ENCODE data around the gene KIF5B. TPM values are rescaled to one million over a fixed set of nuclear protein-coding genes. Genes with fewer than 3 reads are reported as not detected.

The KIF5B gene
- total RNA-seq, 1 experiment from 2014 or later: 148 TPM

DNA sequence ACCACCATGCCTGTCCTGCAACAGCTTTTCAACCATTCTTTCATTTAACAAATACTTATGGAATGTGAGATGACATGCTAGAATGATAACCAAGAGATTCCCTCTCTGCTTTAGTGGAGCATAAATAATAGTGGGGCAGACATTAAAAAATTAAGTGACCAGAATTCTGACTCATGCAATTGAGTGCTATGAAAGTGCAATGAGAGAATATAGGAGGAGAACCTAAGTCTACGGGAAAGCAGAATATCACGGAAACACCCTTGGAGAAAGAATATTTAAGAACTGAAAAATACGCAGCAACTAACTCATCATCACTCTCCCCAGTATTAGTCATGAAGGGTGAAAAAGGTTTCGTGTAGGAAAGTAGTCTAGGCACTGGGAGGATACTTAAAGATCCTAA, 7.1 kb downstream of the KIF5B start:
- no peak overlapping the region for H3K27ac ChIP-seq (ENCODE audit: low read depth, low read length, poor library complexity, severe bottlenecking)
- CTCF ChIA-PET: no interaction called here
- TF ChIP-seq, protein P1, sequence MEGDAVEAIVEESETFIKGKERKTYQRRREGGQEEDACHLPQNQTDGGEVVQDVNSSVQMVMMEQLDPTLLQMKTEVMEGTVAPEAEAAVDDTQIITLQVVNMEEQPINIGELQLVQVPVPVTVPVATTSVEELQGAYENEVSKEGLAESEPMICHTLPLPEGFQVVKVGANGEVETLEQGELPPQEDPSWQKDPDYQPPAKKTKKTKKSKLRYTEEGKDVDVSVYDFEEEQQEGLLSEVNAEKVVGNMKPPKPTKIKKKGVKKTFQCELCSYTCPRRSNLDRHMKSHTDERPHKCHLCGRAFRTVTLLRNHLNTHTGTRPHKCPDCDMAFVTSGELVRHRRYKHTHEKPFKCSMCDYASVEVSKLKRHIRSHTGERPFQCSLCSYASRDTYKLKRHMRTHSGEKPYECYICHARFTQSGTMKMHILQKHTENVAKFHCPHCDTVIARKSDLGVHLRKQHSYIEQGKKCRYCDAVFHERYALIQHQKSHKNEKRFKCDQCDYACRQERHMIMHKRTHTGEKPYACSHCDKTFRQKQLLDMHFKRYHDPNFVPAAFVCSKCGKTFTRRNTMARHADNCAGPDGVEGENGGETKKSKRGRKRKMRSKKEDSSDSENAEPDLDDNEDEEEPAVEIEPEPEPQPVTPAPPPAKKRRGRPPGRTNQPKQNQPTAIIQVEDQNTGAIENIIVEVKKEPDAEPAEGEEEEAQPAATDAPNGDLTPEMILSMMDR (conservative IDR thresholded peaks at IDR 0.05; ENCODE audit: low read depth, low read length): no peak
- no peak for TF ChIP-seq EZH2 (IDR thresholded peaks at IDR 0.05; ENCODE audit: borderline replicate concordance, low read depth, low read length, poor library complexity, severe bottlenecking)
- H3K9me3 ChIP-seq (ENCODE audit: low read depth, low read length, poor library complexity, severe bottlenecking): no peaks in the 10 kb centered on the region
- POLR2A ChIA-PET (ENCODE audit: low non-redundant PET): interaction anchor here (0.7 kb wide), 1 partner anchor 168 kb away, joined by 3 read pairs; no protein-coding TSS in a partner anchor
- DNase-seq (ENCODE audit: low spot score): no peak
- no TSS peak for BruUV-seq (replicated peaks)
- H3K4me1 ChIP-seq (ENCODE audit: insufficient read depth, low read length, poor library complexity, severe bottlenecking): peaks cover 34% of the 10 kb centered on the region
- intact Hi-C loops (cut with micrococcal nuclease; ENCODE audit: unreplicated experiment): no loop called here
- peaks cover 41% of the 10 kb centered on the region for H3K36me3 ChIP-seq (ENCODE audit: insufficient read depth, low read length, poor library complexity, severe bottlenecking)
- H3K27me3 ChIP-seq (replicated peaks; ENCODE audit: insufficient read depth, low read depth, low read length, poor library complexity): no peaks in the 10 kb centered on the region
- no peak overlapping the region for H3K4me3 ChIP-seq (ENCODE audit: low read depth, low read length, poor library complexity, severe bottlenecking)

DNA sequence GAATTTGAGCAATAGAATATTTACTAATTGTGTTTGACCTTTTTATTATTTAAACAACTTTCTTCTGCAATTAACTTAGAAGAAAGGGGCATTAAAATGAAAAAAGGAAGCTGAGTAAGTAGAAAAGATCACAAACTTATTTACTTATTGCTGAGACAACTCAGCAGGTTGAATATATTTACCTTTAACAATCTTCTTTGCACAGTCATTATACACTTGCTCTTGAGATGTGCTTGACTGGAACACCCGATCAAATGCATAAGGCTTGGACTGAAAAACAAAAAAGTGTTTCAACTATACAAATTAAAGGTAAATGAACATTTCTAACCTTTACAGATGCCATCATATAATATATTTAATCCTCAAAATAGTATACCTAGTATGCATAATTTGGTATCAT, 7.9 kb downstream of the KIF5B start:
- no peaks in the 10 kb centered on the region for H3K27me3 ChIP-seq (replicated peaks; ENCODE audit: insufficient read depth, low read depth, low read length, poor library complexity)
- no peak for DNase-seq (ENCODE audit: low spot score)
- ChIA-PET POLR2A (ENCODE audit: low non-redundant PET) (no interaction called here), CTCF (no interaction called here)
- peaks cover 49% of the 10 kb centered on the region for H3K36me3 ChIP-seq (ENCODE audit: insufficient read depth, low read length, poor library complexity, severe bottlenecking)
- no peak overlapping the region for H3K27ac ChIP-seq (ENCODE audit: low read depth, low read length, poor library complexity, severe bottlenecking)
- TF ChIP-seq, protein P1 (conservative IDR thresholded peaks at IDR 0.05; ENCODE audit: low read depth, low read length): no peak
- no peak for TF ChIP-seq EZH2 (IDR thresholded peaks at IDR 0.05; ENCODE audit: borderline replicate concordance, low read depth, low read length, poor library complexity, severe bottlenecking)
- peaks cover 27% of the 10 kb centered on the region for H3K4me1 ChIP-seq (ENCODE audit: insufficient read depth, low read length, poor library complexity, severe bottlenecking)
- no peak overlapping the region for H3K4me3 ChIP-seq (ENCODE audit: low read depth, low read length, poor library complexity, severe bottlenecking)
- intact Hi-C loops (cut with micrococcal nuclease; ENCODE audit: unreplicated experiment): no loop called here
- no TSS peak for BruUV-seq (replicated peaks)
- no peaks in the 10 kb centered on the region for H3K9me3 ChIP-seq (ENCODE audit: low read depth, low read length, poor library complexity, severe bottlenecking)

GRCh38 chr10:32047881-32048280, 8.3 kb downstream of the KIF5B start:
- H3K9me3 ChIP-seq (ENCODE audit: low read depth, low read length, poor library complexity, severe bottlenecking): no peaks in the 10 kb centered on the region
- intact Hi-C loops (cut with micrococcal nuclease; ENCODE audit: unreplicated experiment): no loop called here
- CTCF ChIA-PET: no interaction called here
- no peak for TF ChIP-seq EZH2 (IDR thresholded peaks at IDR 0.05; ENCODE audit: borderline replicate concordance, low read depth, low read length, poor library complexity, severe bottlenecking)
- TF ChIP-seq, protein P1 (conservative IDR thresholded peaks at IDR 0.05; ENCODE audit: low read depth, low read length): no peak
- no peaks in the 10 kb centered on the region for H3K27me3 ChIP-seq (replicated peaks; ENCODE audit: insufficient read depth, low read depth, low read length, poor library complexity)
- POLR2A ChIA-PET (ENCODE audit: low non-redundant PET): no interaction called here
- no peak for DNase-seq (ENCODE audit: low spot score)
- H3K4me3 ChIP-seq (ENCODE audit: low read depth, low read length, poor library complexity, severe bottlenecking): no peak overlapping the region
- peaks cover 23% of the 10 kb centered on the region for H3K4me1 ChIP-seq (ENCODE audit: insufficient read depth, low read length, poor library complexity, severe bottlenecking)
- H3K36me3 ChIP-seq (ENCODE audit: insufficient read depth, low read length, poor library complexity, severe bottlenecking): peaks cover 50% of the 10 kb centered on the region
- no peak overlapping the region for H3K27ac ChIP-seq (ENCODE audit: low read depth, low read length, poor library complexity, severe bottlenecking)
- BruUV-seq (replicated peaks): no TSS peak
